Measurements from ENCODE around the gene ID4.

Gene ID4

DNA sequence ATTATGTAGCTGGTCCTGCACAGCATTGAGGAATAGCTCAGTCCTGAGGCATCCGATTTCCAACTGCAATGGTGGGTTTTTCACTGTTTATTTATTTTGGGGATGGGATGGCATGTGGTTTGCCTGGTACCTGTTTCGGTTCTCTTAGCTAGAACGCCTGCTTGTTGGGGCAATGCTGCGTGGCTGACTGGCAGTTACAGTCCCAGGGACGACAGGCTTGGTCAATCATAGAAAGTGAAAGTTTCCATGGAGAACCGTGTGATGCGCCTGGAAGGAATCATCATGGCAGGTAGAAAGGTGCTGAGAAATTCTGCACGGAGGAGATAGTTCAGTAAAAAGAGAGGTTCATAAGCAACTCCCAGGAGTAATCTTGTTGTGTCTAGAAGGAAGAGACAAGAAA is 18.4 kb downstream of the ID4 start:
- Histone ChIP-seq H3K4me3 (peak overlapping the region in 2 of 10 experiments; percentile 6 to 7; a peak in 2 of 20 replicates), H3K4me2 (peak overlapping the region; percentile 42 to 93 (median 68))
- no peak for TF ChIP-seq Cebpa-rat (IDR thresholded peaks at IDR 0.05)

GRCh38 chr6:19857139-19857538 is 20.0 kb downstream of the ID4 start:
- Histone ChIP-seq H3K4me1 (peaks cover 5 to 85% (median 63%) of the 10 kb centered on the region in 10 experiments; a peak in 18 of 20 replicates), H3K27ac (no peak overlapping the region), H3K4me2 (peak overlapping the region in 10 of 11 experiments; percentile 19 to 93 (median 68); a peak in 18 of 22 replicates), H3K9me3 (replicated peaks in 1 of 11) (peaks cover 0 to 7% (median 4%) of the 10 kb centered on the region in 11 experiments; a peak in 5 of 22 replicates), H3K4me3 (no peak overlapping the region), H3K9ac (no peak overlapping the region), H3K36me3 (no peaks in the 10 kb centered on the region), H4K20me1 (no peaks in the 10 kb centered on the region), H3K27me3 (no peaks in the 10 kb centered on the region)
- no peak for TF ChIP-seq Cebpa-rat (IDR thresholded peaks at IDR 0.05)

More for the DNA sequence above, 18.4 kb downstream of the ID4 start:
- H4K20me1 ChIP-seq = no peaks in the 10 kb centered on the region
- H3K27me3 ChIP-seq = no peaks in the 10 kb centered on the region
- no peak overlapping the region for H3K9ac ChIP-seq
- no peaks in the 10 kb centered on the region for H3K36me3 ChIP-seq
- H3K4me1 ChIP-seq = peaks cover 5 to 88% (median 59%) of the 10 kb centered on the region in 10 experiments; a peak in 18 of 20 replicates
- no peak overlapping the region for H3K27ac ChIP-seq
- peaks cover 0 to 7% (median 4%) of the 10 kb centered on the region in 11 experiments; a peak in 5 of 22 replicates for H3K9me3 ChIP-seq (replicated peaks in 1 of 11)

DNA sequence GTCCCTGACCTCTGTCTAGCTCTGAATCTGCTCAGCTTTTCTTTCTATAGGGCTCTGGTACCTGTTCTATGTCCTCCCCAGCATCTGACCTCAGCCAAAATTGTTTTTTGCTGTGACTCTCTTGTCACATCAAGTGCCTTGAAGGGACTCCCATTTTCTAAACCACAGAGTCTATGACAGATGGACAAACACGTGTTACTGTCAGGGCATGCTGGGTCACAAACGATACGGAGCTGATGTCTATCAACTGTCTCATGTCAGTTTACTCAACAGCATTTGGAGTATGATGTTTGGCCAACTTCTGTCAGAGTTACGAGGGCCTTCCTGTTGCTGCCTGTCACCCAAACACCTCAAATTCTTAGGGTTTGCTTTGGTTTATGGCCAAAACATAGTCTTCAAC is 20.5 kb downstream of the ID4 start:
- H3K4me3 ChIP-seq = no peak overlapping the region
- H4K20me1 ChIP-seq = no peaks in the 10 kb centered on the region
- no peak for TF ChIP-seq Cebpa-rat (IDR thresholded peaks at IDR 0.05)
- no peaks in the 10 kb centered on the region for H3K27me3 ChIP-seq
- H3K36me3 ChIP-seq = no peaks in the 10 kb centered on the region
- H3K4me1 ChIP-seq = peaks cover 5 to 81% (median 63%) of the 10 kb centered on the region in 10 experiments; a peak in 18 of 20 replicates
- H3K9ac ChIP-seq = no peak overlapping the region
- H3K4me2 ChIP-seq = peak overlapping the region in 8 of 11 experiments; percentile 42 to 93 (median 70); a peak in 16 of 22 replicates
- H3K27ac ChIP-seq = no peak overlapping the region
- H3K9me3 ChIP-seq (replicated peaks in 1 of 11) = peaks cover 0 to 7% (median 4%) of the 10 kb centered on the region in 11 experiments; a peak in 5 of 22 replicates

DNA sequence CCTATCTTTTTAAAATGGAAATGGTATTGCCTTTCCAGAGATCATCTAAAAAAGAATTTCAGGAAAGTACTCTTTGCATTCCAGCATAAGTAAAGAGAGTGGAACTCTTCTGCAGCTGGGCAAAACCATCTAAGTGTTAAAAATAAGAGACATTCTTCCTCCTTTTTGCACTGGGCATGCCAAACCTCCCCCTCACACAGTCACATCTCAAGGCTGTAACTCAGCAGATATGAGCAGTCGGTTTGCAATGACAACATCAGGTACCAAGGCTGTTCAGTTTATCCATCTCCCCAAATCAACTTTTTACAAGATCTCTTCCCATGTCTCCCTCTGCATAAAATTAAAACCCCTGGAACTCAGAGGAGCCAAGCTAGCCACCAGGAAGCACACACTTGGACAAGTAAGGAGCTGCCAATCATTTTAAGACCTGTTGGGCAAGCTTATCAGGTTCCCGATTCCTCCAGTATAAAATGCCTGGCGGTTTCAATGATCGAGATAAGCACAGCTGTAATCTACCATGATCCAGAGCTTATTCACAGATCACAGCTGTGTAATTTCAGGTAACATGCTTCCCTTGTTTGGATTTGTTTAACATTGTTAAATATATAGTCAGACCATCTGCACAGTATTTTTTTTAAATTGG is 23.2 kb downstream of the ID4 start:
- H3K27me3 ChIP-seq = no peaks in the 10 kb centered on the region
- H3K9me3 ChIP-seq (replicated peaks in 1 of 11) = no peaks in the 10 kb centered on the region
- H3K4me3 ChIP-seq = no peak overlapping the region
- no peak overlapping the region for H3K9ac ChIP-seq
- no peaks in the 10 kb centered on the region for H4K20me1 ChIP-seq
- no peak overlapping the region for H3K27ac ChIP-seq
- no peaks in the 10 kb centered on the region for H3K36me3 ChIP-seq
- H3K4me2 ChIP-seq = peak overlapping the region in 8 of 11 experiments; percentile 20 to 93 (median 70); a peak in 14 of 22 replicates
- no peak for TF ChIP-seq Cebpa-rat (IDR thresholded peaks at IDR 0.05)
- peaks cover 3 to 63% (median 56%) of the 10 kb centered on the region in 10 experiments; a peak in 18 of 20 replicates for H3K4me1 ChIP-seq

DNA sequence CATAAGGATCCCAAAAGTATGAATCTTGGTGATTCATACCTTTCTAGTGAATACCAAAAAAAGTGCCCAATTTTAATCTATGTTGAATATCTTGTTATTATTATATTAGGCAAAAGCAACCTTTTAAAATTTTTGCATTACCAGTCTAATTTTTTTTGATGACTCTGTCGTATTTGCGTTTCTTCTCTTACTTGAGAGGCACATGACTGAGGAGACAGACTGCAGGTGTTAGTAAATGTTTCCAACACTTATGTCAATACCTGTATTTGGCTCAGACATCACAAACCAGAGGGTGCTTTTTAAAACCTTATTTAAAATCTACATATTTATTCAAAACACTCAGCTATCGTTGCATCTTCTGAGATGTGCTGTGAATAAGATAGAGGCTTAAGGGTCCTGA is 27.1 kb downstream of the ID4 start:
- no peak overlapping the region for H3K9ac ChIP-seq
- peaks cover 0 to 63% (median 43%) of the 10 kb centered on the region in 10 experiments; a peak in 16 of 20 replicates for H3K4me1 ChIP-seq
- no peak overlapping the region for H3K4me2 ChIP-seq
- no peak overlapping the region for H3K4me3 ChIP-seq
- no peaks in the 10 kb centered on the region for H4K20me1 ChIP-seq
- H3K27ac ChIP-seq = no peak overlapping the region
- H3K36me3 ChIP-seq = no peaks in the 10 kb centered on the region
- no peaks in the 10 kb centered on the region for H3K27me3 ChIP-seq
- H3K9me3 ChIP-seq (replicated peaks in 1 of 11) = no peaks in the 10 kb centered on the region
- TF ChIP-seq Cebpa-rat (IDR thresholded peaks at IDR 0.05) = no peak

GRCh38 chr6:19865178-19865577 is 28.0 kb downstream of the ID4 start:
- Histone ChIP-seq H3K36me3 (no peaks in the 10 kb centered on the region), H3K27me3 (no peaks in the 10 kb centered on the region), H4K20me1 (no peaks in the 10 kb centered on the region), H3K4me2 (peak overlapping the region in 4 of 11 experiments; percentile 62 to 74 (median 69); a peak in 4 of 22 replicates), H3K9me3 (replicated peaks in 1 of 11) (no peaks in the 10 kb centered on the region), H3K4me3 (no peak overlapping the region), H3K4me1 (peaks cover 0 to 60% (median 36%) of the 10 kb centered on the region in 10 experiments; a peak in 16 of 20 replicates), H3K9ac (no peak overlapping the region), H3K27ac (no peak overlapping the region)
- TF ChIP-seq Cebpa-rat (IDR thresholded peaks at IDR 0.05) = no peak

- Histone ChIP-seq H3K36me3 (no peaks in the 10 kb centered on the region), H3K4me3 (0 out of 20 replicates have a peak overlapping the region, but pooled peaks of 1 of the 10 experiments have one; percentile 17), H4K20me1 (no peaks in the 10 kb centered on the region), H3K9me3 (replicated peaks in 1 of 11) (no peaks in the 10 kb centered on the region), H3K4me1 (peaks cover 0 to 48% (median 28%) of the 10 kb centered on the region in 10 experiments; a peak in 16 of 20 replicates), H3K4me2 (peak overlapping the region; percentile 1 to 74 (median 50); a peak in 21 of 22 replicates), H3K27ac (no peak overlapping the region), H3K27me3 (no peaks in the 10 kb centered on the region), H3K9ac (no peak overlapping the region; a peak in 1 of 22 replicates)
- no peak for TF ChIP-seq Cebpa-rat (IDR thresholded peaks at IDR 0.05)
These were observed 29.2 kb downstream of the ID4 start for GRCh38 chr6:19866173-19866984.

GRCh38 chr6:19866985-19867627 is 29.9 kb downstream of the ID4 start:
- Histone ChIP-seq H3K4me3 (no peak overlapping the region), H3K4me2 (peak overlapping the region in 9 of 11 experiments; percentile 28 to 74 (median 62); a peak in 18 of 22 replicates), H3K27me3 (no peaks in the 10 kb centered on the region), H3K9me3 (replicated peaks in 1 of 11) (no peaks in the 10 kb centered on the region), H3K36me3 (no peaks in the 10 kb centered on the region), H3K4me1 (peaks cover 0 to 48% (median 28%) of the 10 kb centered on the region in 10 experiments; a peak in 16 of 20 replicates), H3K27ac (no peak overlapping the region), H4K20me1 (no peaks in the 10 kb centered on the region), H3K9ac (no peak overlapping the region; a peak in 1 of 22 replicates)
- no peak for TF ChIP-seq Cebpa-rat (IDR thresholded peaks at IDR 0.05)
